Measurements from ENCODE around the gene KLRC3.
A peak's percentile ranks its signal among the peaks of the same experiment; 100 is the strongest.
"Not testable (repeated sequence)": the region's sequence is repeated elsewhere in the genome, so short reads cannot be mapped to it uniquely, and the experiment has no call there.

Gene KLRC3

GRCh38 chr12:10392394-10392930, 27.9 kb downstream of the KLRC3 start:
- DNase-seq (ENCODE audit: insufficient read length) (no peak), FAIRE-seq (peak; percentile 82)
- no peak for TF ChIP-seq TAF1 (IDR thresholded peaks at IDR 0.05; ENCODE audit: borderline replicate concordance, low read depth, low read length)

- DNase-seq (ENCODE audit: insufficient read length); FAIRE-seq: not testable (repeated sequence)
Measured at GRCh38 chr12:10390991-10391390, 29.4 kb downstream of the KLRC3 start.

DNA sequence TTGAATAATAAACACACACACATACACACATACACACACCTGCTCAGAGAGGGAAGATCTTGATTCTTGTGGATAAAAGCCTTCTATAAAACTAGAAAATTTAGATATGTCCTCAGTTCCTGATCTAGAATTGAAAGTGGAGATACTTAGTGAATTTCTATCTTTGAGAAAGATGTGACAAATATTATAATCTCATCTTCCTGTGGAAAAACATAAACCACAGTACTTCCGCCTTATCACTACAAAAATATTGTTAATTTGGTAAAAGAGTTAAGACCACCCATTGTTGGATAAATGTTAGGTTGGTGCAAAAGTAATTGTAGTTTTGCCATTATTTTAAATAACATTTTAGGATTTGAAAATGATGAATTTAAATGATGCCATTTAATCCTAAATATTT, 30.5 kb downstream of the KLRC3 start, which contains the start of gene KLRK1:
TSS of gene KLRK1 (minus strand) at position 138 of the 400 bp plus-strand sequence. CDS start 1,231 bp downstream, outside the sequence.
- no peak for TF ChIP-seq TAF1 (IDR thresholded peaks at IDR 0.05; ENCODE audit: borderline replicate concordance, low read depth, low read length)
- no peak for TF ChIP-seq POLR2AphosphoS5 (IDR thresholded peaks at IDR 0.05; ENCODE audit: low read depth, low read length)
- TF ChIP-seq POLR2A (IDR thresholded peaks at IDR 0.05; ENCODE audit: low read depth, low read length), result no peak
- no peak for DNase-seq (ENCODE audit: insufficient read length)
- FAIRE-seq, result no peak

DNA sequence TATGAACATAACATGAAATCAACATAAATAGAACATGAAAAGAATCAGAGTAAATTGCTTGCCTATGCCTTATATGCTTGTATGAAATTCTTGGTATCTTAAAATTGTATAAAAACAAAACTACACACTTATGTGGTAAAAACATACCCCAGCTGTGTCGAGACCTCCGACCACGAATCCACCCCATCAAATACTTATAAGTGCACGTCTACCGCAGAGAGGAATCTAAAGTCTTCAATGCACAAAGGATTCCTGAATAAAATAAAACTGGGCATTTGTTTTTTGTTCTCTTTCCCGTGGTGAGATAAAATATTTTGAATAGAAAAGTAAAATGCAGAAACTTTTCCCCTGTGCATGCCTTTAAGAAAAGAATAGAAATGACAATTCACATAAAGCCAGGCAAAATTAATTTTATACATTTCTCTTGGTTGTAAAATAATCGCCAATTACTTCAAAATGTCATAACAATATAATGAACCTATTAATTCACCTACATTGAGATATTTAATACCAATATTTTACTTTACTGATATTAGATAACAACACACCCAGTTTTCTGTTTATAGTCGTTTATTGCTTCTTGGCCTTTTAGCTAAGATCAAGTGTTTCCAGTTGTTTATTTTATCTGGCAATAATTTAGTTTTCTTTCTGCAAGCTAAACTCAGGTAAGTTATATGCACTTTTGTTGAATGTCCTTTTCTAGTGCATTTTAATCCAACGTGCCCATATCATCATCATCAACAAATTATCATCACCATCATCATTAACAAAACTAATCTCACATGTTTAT, 31.6 kb downstream of the KLRC3 start:
- FAIRE-seq (no peak), DNase-seq (ENCODE audit: insufficient read length) (no peak)
- no peak for TF ChIP-seq POLR2A (IDR thresholded peaks at IDR 0.05; ENCODE audit: low read depth, low read length)
- TF ChIP-seq TAF1 (IDR thresholded peaks at IDR 0.05; ENCODE audit: borderline replicate concordance, low read depth, low read length), result no peak

DNA sequence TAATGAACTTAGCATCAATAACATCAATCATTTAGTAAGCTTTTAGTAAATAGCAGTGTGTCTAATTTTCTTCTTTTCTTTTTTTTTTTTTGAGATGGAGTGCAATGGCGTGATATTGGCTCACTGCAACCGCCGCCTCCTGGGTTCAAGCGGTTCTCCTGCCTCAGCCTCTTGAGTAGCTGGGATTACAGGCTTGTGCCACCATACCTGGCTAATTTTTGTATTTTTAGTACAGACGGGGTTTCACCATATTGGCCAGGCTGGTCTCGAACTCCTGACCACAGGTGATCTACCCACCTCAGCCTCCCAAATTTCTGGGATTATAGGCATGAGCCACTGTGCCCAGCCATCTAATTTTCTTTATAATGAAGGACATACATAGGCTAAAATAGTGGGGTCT, 32.9 kb downstream of the KLRC3 start:
- DNase-seq (ENCODE audit: insufficient read length); FAIRE-seq: not testable (repeated sequence)

DNA sequence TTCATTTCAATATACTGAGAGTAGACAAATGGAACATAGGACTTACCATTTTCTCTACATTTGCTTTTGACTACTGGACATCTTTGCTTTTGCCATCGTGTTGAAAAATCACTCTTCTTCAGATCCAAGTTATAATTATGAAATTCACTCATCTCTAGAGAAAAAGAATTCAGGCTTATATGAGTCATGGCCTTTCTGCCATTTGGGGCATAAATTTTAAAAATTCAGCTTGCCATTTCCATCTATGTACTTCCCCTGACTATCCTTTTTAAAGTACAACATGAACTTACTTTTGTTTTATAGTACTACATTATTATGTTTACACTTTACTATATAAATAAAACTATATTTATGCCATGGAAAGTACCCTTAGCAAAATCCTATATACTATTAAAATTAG, 33.5 kb downstream of the KLRC3 start:
- FAIRE-seq, result no peak
- DNase-seq (ENCODE audit: insufficient read length), result no peak
- TF ChIP-seq POLR2A (IDR thresholded peaks at IDR 0.05; ENCODE audit: low read depth, low read length), result no peak
- TF ChIP-seq TAF1 (IDR thresholded peaks at IDR 0.05; ENCODE audit: borderline replicate concordance, low read depth, low read length), result no peak
- TF ChIP-seq POLR2AphosphoS5 (IDR thresholded peaks at IDR 0.05; ENCODE audit: low read depth, low read length), result no peak

GRCh38 chr12:10385166-10385613, 35.2 kb downstream of the KLRC3 start:
- no peak for TF ChIP-seq POLR2AphosphoS5 (IDR thresholded peaks at IDR 0.05; ENCODE audit: low read depth, low read length)
- TF ChIP-seq POLR2A (IDR thresholded peaks at IDR 0.05; ENCODE audit: low read depth, low read length), result no peak
- TF ChIP-seq TAF1 (IDR thresholded peaks at IDR 0.05; ENCODE audit: borderline replicate concordance, low read depth, low read length), result no peak
- FAIRE-seq, result no peak
- DNase-seq (ENCODE audit: insufficient read length), result no peak

GRCh38 chr12:10384191-10384590, 36.2 kb downstream of the KLRC3 start:
- FAIRE-seq (no peak), DNase-seq (ENCODE audit: insufficient read length) (no peak)
- TF ChIP-seq TAF1 (IDR thresholded peaks at IDR 0.05; ENCODE audit: borderline replicate concordance, low read depth, low read length) (no peak), POLR2A (IDR thresholded peaks at IDR 0.05; ENCODE audit: low read depth, low read length) (no peak), POLR2AphosphoS5 (IDR thresholded peaks at IDR 0.05; ENCODE audit: low read depth, low read length) (no peak)

GRCh38 chr12:10381928-10382628, 38.3 kb downstream of the KLRC3 start:
- FAIRE-seq (no peak), DNase-seq (ENCODE audit: insufficient read length) (no peak)
- no peak for TF ChIP-seq POLR2A (IDR thresholded peaks at IDR 0.05; ENCODE audit: low read depth, low read length)
- TF ChIP-seq POLR2AphosphoS5 (IDR thresholded peaks at IDR 0.05; ENCODE audit: low read depth, low read length), result no peak
- TF ChIP-seq TAF1 (IDR thresholded peaks at IDR 0.05; ENCODE audit: borderline replicate concordance, low read depth, low read length), result no peak

DNA sequence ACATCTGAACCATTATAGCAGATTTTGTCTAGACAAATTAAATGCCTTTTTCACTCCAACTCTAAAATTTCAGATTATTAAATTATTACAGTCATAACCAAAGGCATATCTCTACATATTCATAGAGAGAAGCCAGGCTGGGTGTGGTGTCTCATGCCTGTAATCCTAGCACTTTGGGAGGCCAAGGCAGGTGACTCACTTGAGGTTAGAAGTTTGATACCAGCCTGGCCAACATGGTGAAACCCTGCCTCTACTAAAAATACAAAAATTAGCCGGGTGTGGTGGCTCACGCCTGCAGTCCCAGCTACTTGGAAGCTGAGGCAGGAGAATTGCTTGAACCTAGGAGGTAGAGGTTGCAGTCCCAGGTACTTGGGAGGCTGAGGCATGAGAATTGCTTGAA, 41.7 kb downstream of the KLRC3 start:
- FAIRE-seq; DNase-seq (ENCODE audit: insufficient read length): not testable (repeated sequence)

DNA sequence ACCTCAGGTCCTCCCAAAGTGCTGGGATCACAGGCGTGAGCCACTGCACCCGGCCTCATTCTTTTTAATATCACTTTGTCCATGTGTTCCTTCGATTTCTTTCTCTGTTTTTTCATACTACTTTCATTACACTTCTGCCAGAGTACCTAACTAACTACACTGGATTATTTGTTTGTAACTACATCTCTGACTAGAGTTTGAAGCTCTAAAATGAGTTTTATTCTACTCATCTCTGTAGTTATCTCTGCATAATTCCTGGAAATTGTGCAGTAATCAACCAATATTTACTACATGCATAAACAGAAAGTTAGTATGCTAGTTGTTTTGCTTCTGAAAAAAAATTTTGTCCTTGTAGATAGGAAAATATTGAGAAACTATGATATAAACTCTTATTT, 45.8 kb downstream of the KLRC3 start:
- DNase-seq (ENCODE audit: insufficient read length) (no peak), FAIRE-seq (no peak)
- TF ChIP-seq TAF1 (IDR thresholded peaks at IDR 0.05; ENCODE audit: borderline replicate concordance, low read depth, low read length) (no peak), POLR2A (IDR thresholded peaks at IDR 0.05; ENCODE audit: low read depth, low read length) (no peak), POLR2AphosphoS5 (IDR thresholded peaks at IDR 0.05; ENCODE audit: low read depth, low read length) (no peak)

GRCh38 chr12:10372559-10372958, 47.8 kb downstream of the KLRC3 start:
- TF ChIP-seq POLR2AphosphoS5 (IDR thresholded peaks at IDR 0.05; ENCODE audit: low read depth, low read length) (no peak), POLR2A (IDR thresholded peaks at IDR 0.05; ENCODE audit: low read depth, low read length) (no peak), TAF1 (IDR thresholded peaks at IDR 0.05; ENCODE audit: borderline replicate concordance, low read depth, low read length) (no peak)
- no peak for DNase-seq (ENCODE audit: insufficient read length)
- FAIRE-seq, result no peak

DNA sequence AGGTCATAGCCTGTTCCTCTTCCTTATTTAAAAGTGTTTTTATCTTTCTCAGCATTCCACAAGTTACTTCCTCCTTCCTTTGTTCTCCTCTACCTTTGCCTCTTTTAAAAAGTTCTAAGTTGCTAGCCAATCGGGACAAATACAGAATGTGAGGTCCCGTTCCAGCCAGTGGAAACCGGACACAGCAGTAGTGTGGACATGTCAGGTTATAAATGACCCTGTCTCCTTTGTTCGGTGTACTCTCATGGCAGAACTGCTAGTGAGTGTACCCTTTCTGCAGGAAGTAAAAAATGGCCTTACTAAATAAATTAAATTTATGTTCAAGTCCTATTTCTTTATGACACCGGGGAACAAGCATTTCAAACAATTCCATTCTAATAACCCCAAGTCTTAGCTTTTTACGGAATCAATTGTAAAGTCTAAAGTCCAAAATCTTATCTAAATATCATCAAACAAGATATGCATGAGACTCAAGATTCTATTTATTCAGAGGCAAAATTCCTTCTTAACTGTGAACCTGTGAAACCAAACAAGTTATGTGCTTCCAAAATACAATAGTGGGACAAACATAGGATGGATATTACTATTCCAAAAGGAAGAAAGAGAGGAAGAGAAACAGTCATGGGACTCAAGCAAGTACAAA, 48.4 kb downstream of the KLRC3 start:
- not testable (repeated sequence) for DNase-seq (ENCODE audit: insufficient read length); FAIRE-seq
